IPS-NIHi7 (cell line): Measurements from ENCODE around the gene CAMKMT.
"Not testable (repeated sequence)": the region's sequence is repeated elsewhere in the genome, so short reads cannot be mapped to it uniquely, and the experiment has no call there.

Experiments
- DNase-seq: peaks from one replicate; pipeline ENCODE4 v3.0.0; 2012; ENCODE audit warnings: mixed read lengths; ENCODE audit errors: extremely low spot score

Gene CAMKMT

DNA sequence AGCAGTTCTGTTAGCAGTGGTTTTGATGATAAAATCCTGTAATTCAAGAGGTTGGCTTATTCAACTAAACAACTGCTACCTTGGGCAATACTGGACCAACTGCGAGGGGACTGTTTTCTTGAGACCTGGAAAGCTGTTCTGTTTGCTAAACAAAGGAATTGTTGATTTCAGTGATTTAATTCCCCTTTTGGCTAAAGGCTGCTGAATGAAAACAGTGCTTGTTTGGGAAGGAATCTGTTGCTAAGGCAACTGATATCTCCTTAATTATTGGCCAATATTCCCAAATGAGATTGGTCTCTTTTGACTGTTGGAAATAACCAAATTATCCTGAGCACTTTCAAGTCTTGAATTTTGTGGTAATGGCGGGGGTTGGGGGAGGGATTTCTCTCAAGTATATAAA, 136.8 kb downstream of the CAMKMT start:
- DNase-seq: no peak

DNA sequence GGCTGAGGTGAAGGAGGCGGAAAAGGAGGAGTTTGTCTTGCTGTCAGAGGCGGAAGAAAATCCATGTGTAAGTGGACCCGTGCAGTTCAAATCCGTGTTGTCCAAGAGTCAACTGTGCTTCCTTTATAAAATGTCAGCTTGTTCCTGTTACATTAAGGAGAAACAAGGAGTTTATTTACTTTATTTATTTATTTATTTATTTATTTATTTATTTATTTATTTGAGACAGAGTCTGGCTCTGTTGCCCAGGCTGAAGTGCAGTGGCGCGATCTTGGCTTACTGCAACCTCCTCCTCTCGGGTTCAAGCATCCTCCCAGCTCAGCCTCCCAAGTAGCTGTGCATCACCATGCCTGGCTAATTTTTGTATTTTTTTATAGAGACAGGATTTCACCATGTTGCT, 143.9 kb downstream of the CAMKMT start:
- DNase-seq: not testable (repeated sequence)

DNA sequence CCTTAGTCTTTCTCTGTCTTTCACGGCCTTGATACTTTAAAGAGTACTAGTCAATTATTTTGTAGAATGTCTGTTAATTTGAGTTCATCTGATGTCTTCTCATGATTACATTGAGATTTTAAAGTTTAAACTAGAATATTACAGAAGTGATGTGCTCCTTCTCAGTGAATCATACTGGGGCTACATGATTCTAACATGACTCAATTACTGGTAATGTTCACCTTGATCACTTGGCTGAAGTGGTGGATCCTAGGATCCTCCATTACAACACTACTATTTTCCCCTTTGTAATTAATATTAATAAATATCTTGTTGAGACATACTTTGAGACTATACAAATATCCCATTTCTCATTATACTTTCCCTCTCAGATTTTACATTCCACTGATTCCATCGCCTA, 148.5 kb downstream of the CAMKMT start:
- no peak for DNase-seq

DNA sequence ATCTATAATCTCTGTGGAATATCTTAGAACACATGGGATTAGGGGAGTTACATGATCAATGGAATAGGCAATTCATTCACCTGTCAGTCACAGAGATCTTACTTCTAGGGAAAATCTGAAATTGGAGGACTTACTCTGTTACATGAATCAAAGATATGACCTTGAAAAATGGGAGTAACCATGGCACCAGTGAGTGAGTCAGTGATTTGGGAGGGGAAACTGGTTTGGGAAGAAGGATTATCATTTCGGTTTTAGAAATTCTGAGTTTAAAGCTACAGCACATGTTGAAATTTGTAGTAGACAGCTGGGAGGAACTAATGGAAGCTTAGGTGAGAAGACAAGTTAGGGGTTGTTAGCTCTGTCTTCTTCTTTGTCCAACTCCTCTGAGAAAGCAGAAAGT, 153.7 kb downstream of the CAMKMT start:
- no peak for DNase-seq

DNA sequence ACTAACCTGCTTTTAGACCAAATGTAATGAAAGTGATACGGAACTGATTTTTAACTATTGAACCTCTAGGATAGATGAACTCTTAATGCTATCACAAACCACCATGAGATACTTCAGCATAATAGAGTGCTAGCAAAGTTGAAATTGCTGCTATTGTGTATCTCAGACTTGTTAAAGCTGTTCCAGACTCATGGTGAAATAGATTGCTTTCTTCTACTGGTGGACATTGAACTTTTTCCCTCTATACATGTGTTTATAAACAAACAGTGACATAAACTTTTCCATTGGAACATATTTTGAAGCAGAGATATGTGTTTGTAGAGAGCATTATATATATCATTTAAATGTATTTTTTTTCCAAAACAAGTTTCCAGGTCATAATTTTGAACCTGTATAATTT, 157.3 kb downstream of the CAMKMT start:
- DNase-seq: no peak

DNA sequence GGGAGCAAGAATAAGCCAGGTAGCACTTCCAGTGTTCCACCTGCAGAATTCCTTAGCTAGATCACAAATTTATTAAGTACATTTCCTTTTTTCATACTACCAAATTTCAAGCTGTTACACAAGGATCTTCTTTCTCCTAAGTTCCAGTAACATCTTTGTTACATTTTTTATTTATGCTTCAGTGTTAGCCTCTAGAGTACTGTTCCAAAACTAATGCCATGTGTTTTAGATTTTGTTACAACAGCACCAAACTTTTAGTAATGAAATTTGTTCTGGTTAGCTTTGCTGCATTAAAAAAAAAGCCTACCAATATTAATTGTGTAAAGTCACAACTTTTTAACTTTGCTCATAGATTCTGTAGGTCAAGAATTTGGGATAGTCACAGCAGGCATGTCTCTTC, 161.1 kb downstream of the CAMKMT start:
- DNase-seq: no peak

DNA sequence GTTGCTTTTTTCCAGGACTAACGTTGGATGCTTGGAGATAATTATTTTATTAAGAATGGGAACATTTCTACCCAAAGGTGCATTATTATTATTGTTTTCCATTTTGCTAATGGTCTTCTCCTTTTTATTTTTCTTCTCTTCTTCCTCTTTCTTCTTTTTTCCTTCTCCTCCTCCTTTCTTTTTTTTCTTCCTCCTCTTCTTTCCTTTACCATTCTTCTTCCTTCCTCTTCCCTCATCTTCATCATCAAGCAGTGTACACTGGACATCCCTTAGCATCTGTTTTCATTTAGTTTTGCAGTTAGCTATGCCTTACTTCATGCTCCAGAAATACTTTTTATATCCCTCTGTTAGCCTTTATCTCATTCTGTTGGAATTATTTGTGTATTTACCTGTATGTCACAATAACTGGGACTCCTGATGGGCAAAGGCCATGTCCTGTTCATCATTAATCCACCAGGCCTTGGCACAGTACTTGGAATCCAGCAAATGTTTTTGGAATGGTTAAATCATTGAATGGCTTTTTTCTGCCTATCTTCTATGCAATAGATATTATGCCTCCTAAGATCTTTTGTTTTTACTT, 162.7 kb downstream of the CAMKMT start:
- no peak for DNase-seq

DNA sequence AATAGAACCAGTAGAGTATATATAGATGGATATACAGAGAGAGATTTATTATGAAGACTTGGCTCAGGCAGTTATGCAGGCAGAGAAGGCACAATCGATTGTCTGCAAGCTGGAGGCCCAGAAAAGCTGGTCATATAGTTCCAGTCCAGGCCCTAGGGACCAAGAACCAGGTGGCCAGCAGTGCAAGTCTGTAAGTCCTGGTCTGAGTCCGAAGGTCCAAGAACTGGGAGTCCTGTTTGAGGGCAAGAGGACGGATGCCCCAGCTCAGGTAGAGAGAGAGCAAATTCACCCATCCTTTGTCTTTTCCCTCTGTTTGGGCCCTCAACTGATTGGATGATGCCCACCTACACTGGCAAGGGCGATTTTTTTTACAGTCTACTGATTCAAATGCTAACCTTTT, 164.6 kb downstream of the CAMKMT start:
- no peak for DNase-seq

DNA sequence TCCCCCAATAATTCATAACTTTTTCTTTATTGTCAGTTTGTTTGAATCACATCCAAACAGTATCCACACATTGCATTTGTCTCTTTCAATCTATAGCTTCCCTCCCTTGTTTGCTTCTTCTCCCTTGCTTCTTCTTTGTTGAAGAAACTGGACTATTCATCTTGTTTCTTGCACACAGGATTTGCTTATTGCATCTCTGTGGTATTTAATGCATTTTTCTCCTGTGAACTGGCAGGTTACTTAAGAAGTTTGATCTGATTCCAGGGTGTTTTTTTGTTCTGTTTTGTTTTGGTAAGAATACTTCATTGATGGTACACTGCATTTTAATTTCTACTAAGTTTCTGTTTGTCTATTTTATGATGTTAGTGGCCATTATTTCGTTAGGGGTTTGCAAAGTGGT, 166.8 kb downstream of the CAMKMT start:
- no peak for DNase-seq

DNA sequence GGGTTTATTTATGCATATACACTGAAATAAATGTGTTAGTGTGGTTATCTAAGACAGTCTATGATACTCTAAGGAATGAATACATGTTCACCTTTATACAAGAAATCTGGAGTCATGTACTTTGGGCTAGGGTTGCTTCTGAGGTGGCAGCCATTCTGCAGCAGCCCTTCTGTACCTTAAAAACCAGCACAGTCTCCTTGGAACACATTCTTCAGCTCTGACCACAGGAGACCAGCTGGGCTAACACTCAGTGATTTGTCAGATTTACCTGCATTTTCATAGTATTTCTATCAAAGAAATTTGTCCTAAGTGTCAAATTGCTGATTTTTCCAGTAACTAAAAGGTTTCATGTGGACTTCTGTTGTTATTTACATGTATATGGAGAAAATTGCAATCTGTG, 167.7 kb downstream of the CAMKMT start:
- DNase-seq: no peak

DNA sequence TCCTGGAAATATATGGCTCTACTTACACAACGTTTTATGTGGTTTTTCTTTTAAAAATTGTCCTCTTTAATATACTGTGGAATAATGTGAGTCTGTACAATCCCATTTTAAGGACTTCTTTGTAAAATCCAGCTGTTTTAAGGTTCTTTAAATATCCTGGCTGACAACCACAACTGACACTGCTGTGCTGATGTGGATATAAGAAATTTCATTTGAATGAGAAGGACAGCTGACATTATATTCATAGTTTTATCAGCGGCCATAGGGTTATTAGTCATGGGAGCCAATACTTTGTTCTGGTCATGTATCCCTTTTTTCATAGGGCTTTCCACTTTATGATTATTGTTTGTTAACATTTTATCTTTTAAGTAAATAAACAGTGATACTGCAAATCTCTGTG, 169.5 kb downstream of the CAMKMT start:
- DNase-seq: no peak

DNA sequence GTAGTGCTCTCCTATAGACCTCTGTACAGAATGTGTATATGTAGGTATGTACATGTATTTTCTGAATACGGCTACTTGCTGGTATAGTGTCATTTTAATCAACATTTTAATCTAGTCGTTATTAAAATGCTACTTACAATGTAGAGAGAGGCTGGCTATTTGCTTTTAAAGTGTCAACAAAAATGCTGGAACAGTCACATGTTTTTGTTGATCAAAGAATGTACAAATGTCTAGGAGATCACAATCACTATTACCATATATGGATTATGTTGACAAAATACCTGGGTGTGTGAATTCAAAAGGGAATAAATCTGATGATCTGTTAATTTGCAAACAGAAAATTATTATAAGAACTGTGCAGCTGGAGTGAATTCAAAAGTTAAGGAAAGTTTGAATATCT, 170.3 kb downstream of the CAMKMT start:
- no peak for DNase-seq

DNA sequence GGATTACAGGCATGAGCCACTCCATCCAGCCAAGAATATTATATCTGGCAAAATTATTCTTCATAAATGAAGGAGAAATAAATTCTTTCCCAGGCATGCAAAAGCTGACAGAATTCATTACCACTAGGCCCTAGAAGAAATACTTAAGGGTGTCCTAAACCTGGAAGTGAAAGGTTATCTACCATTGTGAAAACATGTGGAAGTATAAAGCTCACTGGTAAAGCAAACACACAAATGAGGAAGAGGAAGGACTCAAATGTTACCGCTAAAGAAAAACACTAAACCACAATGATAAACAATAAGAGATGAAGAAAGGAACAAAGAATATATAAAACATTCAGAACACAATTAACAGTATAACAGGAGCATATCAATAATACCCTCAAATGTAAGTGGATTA, 171.8 kb downstream of the CAMKMT start:
- DNase-seq: no peak

DNA sequence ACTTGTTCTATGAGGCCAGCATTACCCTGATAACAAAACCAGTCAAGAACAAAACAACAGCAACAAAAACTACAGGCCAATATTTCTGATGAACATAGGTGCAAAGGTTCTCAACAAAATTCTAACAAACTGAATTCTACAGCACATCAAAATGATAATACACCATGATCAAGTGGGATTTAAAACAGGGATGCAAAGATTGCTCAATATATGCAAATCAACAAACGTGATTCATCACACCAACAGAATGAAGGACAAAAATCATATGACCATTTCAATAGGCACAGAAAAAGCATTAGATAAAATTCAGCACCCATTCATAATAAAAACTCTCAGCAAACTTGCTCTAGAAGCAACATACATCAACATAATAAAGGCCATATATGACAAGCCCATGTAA, 173.6 kb downstream of the CAMKMT start:
- DNase-seq: no peak

DNA sequence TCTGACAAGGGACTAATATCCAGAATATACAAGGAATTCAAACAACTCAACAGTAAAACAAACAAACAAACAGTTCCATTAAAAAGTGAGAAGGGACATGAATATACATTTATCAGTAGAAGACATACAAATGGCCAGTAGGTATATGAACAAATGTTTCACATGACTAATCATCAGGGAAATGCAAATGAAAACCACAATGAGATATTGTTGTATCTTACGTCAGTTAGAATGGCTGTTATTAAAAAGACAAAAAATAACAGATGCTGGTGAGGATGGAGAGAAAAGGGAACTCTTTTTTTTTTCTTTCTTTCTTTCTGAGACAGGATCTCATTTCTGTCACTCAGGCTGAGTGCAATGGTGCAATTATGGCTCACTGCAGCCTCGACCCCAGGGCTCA, 175.5 kb downstream of the CAMKMT start:
- no peak for DNase-seq

DNA sequence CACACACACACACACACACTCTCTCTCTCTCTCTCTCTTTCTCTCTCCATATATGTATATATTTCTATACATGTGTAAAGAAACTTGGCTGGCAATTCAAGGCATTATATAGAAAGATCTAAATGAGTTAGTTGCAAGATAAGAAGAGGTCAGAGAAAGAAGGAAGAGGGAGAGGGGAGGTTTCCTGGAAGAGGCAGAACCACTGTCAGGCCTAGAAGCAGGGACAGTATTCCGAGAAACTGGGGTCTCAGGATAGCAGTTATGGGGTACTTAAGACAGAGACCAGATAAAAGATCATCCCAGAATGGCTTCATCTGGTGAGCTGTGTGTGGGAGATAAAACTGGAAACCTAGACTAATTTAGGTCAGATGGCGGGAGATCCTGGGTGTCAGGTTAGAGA, 180.8 kb downstream of the CAMKMT start:
- DNase-seq: no peak

DNA sequence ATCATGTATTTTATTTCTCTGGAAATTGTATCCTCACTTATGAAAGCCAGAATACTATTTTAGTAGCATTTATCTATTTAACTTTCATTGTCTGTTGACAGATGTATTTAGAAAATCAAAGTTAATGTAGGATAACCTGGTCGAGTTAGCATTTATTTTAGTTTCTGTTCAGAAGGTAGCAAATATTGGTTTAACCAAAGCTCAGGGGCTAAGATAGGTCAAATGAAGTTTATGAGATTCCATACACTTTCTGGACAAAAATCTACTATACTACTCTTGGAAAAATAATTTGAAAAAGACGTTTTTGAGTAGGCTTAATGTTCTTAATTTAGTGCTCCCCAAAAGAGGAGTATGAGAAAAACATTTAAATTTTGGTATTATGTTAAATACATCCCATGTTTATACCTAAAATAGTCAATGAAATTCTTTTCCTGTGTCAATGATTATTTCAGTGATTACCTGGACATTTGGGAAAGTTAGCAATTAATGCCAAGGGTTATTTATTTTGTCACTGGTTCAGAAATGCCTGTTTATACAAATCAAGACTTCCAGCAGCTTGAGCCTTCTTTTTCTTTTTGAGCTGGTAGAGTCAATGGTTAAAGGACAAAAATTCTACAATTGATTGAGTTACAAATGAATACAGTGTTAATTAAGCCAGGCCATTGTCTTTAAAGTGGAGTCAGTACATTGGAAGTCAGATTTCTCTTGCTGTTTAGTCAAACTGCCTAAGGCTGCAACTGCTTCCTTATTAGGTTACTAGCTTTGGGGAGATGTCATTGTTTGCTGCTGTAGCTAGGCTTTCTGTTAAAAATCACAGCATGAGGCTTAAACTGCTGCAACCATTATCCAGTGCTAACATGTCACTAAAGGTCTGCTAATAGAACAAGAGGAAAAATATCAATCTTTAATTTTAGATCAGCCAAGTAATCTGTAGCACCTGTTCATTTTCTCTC, 182.3 kb downstream of the CAMKMT start:
- DNase-seq: peak; percentile 66

DNA sequence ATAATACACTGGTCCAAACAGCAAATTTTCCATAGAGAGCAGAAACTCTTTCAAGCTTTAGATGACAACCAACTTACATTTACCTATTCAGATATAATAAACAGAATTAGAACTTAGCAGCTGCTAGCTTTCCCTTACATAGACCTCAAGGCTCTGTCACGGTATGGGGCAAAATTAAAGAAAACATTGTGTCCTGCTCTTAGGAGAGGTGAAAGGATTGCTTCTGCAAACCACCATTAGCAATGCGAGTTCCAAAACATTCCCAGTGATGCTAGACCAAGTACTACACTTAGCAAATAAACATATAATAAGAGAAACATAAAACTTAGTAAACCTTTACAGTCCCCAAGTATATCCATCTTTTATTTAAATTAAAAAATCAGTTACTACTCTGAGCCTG, 183.3 kb downstream of the CAMKMT start:
- DNase-seq: no peak

DNA sequence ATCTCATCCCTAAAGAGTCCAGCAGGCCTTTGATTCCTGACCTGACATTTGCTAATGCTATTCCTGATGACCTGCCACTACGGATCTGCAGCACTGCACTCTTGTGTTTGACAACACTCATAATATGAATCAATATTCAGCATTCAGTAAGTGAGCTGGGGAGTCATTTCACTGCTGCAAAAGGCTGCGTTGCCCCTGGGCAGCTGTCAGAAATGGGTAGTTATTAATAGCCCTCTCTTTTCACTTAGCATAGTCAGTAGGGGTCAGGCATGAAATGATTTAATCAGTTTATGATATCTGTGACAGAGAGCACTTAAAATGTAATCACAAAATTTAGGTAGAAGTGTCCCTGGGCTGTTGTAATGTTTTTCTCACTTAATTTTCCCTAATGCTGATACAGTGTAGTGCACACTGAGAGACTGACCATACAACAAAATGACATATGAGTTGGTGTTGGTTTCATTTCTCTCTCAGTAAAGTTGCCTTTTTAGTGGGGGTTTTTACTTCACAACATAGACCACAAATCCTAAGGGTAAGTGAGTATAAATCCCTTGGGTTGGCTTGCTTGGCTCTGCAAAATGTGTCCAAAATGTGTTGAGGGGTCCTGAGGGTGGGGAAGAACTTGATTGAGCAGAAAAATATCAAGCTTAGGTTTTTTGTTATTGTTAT, 184.8 kb downstream of the CAMKMT start:
- no peak for DNase-seq

DNA sequence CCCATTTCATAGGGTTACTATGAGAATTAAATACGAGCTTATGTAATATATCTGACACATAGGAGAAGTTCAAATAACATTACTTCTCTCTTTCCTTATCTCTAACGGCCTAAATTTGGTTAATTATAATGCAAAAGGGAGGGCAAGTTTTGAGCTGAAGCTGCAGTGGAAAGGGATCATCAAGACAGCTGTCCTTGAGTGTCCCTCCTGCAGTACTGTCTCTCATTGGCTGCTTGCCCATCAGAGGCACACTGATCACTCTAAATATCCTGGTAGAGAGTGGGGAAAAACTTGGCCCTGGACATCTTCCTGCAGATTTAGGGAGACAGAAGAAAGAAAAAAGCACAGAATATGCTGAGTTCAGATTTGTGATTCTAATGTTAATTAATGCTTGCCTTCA, 186.0 kb downstream of the CAMKMT start:
- no peak for DNase-seq

DNA sequence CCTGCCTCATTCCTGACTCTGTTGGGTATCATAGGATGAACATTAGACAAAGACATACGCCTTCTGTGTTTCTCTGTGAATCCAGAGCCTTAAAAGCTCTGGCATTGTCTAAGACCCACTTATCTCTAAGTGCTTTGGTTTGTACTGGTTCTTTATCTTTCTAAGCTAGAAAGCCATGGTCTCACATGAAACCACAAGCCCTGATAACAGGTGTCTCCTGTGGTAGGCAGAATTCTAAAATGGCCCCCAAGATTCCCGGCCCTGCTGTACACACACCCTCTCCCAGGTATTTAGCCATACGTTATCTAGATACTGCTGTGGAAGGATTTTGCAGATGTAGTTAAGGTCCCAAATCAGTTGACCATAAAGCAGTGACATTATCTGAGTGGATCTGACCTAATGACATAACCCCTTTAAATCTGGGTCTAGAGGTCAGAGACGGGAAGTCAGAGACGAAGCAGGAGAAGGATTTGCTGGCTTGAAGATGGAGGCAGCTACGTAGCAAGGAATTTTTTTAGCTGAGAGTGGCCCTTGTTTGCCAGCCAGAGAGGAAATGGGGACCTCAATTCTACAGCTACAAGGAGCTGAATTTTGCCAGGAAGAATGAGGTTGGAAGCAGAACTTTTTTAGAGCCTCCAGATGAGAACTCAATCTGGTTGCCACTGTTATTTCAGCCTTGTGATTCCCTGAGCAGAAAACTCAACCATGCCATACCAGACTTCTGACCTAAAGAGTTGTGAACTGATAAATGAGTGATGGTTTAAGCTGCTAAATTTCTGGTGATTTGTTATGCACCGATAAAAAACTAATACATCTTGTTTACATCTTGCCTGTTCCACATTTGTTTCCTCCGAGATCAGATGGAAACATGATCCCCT, 186.7 kb downstream of the CAMKMT start:
- no peak for DNase-seq

DNA sequence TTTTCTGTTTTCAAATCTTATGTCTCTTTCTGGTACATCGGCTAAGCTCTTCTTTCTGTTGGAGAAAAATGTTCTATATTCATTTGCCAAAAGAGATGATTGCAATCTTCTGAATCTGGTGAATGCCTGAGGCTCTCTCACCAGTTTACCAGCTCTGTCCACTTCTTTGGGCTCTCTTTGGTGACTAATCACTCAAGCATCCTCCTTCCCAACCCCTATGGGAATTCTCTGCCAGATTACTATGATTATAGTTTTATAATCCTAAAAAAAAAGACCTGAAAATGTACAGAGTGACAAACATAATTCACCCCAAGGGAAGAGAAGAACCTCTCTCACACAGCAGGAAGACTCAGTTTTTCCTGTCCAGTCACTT, 187.3 kb downstream of the CAMKMT start:
- no peak for DNase-seq
